ENCODE results near the gene ZNF92.

DNA sequence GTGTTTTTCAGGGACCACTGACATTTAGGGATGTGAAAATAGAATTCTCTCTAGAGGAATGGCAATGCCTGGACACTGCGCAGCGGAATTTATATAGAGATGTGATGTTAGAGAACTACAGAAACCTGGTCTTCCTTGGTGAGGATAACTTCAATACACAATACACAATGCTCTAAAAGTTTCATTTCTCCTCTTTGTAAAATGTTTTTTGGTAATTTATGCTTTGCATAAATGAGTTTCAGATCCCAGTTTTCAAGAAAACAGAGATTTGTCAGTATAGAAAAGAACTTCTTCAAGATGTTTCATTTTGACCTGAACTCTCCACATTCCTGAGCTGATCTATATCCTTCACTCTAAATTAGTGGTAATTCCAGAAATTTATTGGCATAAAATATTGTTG is 14.2 kb downstream of the ZNF92 start:
- TF ChIP-seq, protein P1, sequence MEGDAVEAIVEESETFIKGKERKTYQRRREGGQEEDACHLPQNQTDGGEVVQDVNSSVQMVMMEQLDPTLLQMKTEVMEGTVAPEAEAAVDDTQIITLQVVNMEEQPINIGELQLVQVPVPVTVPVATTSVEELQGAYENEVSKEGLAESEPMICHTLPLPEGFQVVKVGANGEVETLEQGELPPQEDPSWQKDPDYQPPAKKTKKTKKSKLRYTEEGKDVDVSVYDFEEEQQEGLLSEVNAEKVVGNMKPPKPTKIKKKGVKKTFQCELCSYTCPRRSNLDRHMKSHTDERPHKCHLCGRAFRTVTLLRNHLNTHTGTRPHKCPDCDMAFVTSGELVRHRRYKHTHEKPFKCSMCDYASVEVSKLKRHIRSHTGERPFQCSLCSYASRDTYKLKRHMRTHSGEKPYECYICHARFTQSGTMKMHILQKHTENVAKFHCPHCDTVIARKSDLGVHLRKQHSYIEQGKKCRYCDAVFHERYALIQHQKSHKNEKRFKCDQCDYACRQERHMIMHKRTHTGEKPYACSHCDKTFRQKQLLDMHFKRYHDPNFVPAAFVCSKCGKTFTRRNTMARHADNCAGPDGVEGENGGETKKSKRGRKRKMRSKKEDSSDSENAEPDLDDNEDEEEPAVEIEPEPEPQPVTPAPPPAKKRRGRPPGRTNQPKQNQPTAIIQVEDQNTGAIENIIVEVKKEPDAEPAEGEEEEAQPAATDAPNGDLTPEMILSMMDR (IDR thresholded peaks at IDR 0.05) = no peak
- no peak for TF ChIP-seq POLR2A (IDR thresholded peaks at IDR 0.05)
